HT-29 (cell line): Measurements from ENCODE around the gene BMERB1. TPM values are rescaled to one million over a fixed set of nuclear protein-coding genes. Genes with fewer than 3 reads are reported as not detected.
"Not testable (repeated sequence)": the region's sequence is repeated elsewhere in the genome, so short reads cannot be mapped to it uniquely, and the experiment has no call there.

Experiments
- DNase-seq: peaks from one replicate; pipeline ENCODE4 v3.0.0-alpha.2; 2015; ENCODE audit warnings: low spot score
- total RNA-seq: library from RNA; depleted of rRNA; stranded (reverse); fragments of >200 nt; shearing (Covaris generic); gene quantifications from 2 replicates; pipeline ENCODE4 v1.2.3, GENCODE V29; 2014

The BMERB1 gene
- total RNA-seq, 1 experiment from 2014 or later: 0.61 TPM

- DNase-seq: no peak
Measured at GRCh38 chr16:15553313-15554088, 119.1 kb downstream of the BMERB1 start.

DNA sequence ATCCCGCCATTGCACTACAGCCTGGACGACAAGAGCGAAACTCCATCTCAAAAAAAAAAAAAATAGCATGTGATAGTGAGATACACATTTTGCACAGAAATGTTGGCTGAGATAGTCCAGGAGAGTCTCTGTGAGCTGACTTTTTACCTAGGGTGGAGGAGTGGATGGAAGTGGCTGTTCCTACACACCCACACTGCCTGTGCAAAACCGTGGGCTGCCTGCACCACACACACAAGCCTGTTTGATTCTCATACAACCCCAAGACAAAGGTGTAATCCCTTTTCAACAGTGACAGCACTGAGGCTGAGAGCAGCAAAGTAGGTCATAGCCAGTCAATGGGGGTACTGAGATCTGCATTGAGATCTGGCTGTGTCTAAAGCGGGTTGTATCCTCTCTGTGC, 121.7 kb downstream of the BMERB1 start:
- no peak for DNase-seq

DNA sequence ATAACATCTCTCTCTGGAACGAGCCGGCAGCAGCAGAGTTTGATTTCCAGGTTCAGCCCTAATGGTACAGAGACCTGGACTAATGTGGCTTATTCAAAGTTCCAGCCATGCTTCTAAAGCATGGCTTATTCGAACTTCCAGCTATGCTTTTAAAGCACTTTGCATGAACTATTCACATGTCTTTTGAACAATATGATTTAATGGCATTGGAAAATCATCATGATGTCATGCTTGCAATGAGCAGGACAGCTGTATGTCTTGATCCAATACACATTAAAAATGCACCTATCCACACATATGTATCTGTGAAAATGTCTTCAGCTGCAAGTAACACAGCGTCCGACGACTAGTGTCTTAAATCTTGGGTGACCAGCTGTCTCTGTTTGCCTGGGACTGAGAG, 122.9 kb downstream of the BMERB1 start:
- DNase-seq: no peak

DNA sequence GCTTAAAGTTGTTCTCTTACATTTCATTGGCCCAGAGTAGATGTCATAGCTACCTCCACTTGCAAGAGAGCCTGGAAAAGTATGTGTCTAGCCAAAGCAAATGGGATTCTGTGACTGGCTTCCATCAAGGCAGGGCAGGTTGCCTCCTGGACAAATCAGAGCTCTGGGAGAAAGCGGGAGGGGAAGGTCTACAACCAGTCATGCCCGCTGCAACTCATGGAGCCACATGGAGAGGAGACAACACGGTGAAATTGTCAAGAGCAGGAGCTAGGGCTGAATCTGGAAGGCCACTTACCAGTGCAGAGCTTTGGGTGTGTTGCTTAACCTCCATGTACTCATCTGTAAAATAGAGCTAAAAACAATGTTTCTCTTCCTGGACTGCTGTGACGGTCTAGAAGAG, 124.8 kb downstream of the BMERB1 start:
- DNase-seq: no peak

GRCh38 chr16:15564604-15565339, 130.4 kb downstream of the BMERB1 start:
- DNase-seq: no peak

DNA sequence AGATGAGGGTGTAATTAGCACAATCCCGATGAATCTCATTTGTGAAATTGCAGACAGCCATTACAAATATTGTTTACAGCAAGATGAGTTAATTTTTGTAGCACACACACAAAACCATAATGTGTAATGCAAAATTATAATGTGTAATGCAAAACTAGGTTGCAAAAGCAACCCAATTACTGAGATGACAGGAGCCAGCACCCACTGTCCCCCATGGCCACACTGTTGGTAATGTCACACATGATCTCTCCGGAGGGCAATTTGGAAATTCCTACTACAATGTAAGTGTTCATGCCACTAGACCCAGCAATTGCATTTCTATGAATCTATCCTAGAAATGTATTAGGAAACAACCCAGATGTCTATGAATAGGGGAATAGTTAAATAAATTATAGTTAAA, 131.7 kb downstream of the BMERB1 start:
- no peak for DNase-seq

DNA sequence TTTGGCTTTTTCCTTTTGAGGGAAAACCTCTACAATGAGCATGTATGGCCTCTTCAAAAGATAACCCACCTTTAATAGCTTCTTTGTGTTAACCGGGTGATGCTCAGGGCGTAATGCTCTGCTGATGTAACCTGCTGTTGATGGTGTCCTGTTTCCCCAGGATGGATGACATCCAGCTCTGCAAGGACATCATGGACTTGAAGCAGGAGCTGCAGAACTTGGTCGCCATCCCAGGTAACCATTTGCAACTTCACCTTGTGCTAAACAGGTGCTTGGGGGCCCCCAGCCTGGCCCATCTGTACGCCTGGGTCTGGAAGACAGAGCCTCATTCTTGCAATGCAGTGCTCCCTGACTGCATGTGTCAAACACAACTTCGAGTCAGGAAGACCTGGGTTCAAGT, 133.4 kb downstream of the BMERB1 start:
- no peak for DNase-seq

- DNase-seq: not testable (repeated sequence)
Measured at GRCh38 chr16:15570666-15571065, 136.3 kb downstream of the BMERB1 start.

GRCh38 chr16:15571557-15571956, 137.2 kb downstream of the BMERB1 start:
- no peak for DNase-seq

GRCh38 chr16:15572329-15573001, 138.1 kb downstream of the BMERB1 start:
- DNase-seq: no peak

DNA sequence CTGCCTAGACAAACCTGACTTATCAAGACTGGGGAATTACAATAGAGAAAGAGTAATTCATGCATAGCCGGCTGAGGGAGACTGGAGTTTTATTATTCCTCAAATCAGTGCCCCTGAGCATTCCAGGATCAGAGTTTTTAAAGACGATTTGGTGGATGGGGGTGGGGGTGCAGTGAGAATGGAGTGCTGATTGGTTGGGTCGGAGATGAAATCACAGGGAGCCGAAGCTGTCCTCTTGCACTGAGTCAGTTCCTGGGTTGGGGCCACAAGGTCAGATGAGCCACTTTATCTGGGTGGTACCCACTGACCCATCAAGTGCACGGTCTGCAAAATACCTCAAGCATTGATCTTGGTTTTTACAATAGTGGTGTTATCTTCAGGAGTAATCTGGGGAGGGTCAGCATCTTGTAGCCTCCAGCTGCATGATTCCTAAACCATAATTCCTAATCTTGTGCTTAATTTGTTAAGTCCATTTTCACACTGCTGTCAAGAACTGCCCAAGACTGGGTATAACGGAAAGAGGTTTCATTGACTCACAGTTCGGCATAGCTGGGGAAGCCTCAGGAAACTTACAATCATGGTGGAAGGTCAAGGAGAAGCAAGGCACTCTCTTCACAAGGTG, 139.0 kb downstream of the BMERB1 start:
- DNase-seq: no peak

- not testable (repeated sequence) for DNase-seq
Measured at GRCh38 chr16:15573896-15574613, 139.7 kb downstream of the BMERB1 start.

GRCh38 chr16:15574614-15574948, 140.2 kb downstream of the BMERB1 start:
- DNase-seq: no peak

DNA sequence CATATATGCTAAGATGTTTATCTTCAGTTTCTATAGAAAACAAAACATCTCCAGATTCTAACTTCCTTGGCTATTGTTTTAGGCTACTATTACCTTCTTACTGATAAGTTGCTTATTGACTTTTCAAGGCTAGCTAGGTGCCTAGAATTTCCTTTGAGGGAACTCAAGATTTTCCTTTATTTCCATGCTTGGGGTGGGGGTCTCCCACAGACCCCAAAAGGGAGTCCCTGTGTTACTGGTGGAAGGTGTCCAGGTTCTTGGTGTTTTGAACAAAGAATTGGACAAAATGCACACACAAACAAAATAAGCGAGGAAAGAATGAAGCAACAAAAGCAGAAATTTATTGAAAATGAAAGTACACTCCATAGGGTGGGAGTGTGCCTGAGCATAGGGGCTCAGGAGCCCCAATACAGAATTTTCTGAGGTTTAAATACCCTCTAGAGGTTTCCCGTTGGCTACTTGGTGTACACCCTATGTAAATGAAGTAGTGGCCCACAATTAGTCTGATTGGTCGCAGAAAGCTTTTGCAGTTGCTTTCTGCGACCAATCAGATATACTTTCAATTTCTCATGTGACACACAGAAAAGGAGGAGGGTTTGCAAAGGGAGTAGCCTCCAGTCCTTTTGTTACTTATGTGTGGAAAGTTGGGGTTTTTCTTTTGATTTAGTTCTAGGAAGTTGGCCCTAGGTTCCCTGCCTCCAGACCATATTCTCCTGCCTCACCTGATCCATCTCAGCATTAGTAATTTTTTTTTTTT, 141.1 kb downstream of the BMERB1 start:
- no peak for DNase-seq

GRCh38 chr16:15576960-15577958, 142.9 kb downstream of the BMERB1 start:
- peak; percentile 98 for DNase-seq

DNA sequence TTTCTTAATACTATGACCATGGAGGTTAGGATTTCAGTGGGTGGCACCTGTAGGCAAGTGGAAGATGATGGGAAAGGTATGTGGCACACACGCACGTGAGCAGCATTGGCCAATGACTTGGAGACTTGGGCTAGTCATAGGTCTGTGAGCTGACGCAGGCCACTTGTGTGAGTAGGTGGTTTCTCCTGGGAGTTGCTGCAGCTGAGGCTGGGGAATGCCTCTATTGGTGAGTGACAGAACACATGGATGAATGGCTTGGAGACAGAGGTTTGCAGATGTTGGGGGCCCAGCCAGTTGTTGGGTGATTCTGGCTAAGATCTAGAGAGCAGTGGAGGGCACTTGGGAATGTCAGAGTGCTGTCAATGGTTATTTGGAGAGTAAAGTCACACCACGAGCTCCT, 144.4 kb downstream of the BMERB1 start:
- no peak for DNase-seq

DNA sequence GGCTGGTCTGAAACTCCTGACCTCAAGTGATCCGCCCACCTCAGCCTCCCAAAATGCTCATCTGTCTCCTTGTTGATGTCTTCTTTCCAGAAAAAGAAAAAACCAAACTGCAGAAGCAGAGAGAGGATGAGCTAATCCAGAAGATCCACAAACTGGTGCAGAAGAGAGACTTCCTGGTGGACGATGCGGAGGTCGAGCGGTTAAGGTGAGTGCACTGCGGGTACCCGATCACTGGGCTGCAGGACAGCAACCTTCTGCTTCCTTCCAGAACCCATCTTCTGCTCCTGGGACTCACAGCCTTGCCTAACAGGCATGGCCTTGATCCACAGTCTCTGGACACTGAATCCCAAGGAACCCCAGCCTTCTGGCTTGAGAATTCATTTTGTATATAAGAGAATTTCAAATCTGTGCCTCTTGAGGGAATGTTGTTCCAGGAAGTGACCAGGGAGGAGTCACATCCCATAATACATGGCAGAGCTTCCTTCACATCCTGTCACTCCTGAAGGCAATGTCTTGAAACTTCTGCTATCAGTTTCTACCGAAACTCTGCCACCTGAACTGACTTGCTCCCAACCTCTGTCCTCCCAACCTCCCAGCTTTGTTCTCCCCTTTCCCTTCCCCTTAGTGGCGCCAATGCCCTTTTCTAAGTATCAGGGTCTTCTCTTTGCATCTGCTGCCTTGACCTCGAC, 146.9 kb downstream of the BMERB1 start:
- DNase-seq: peak; percentile 19

DNA sequence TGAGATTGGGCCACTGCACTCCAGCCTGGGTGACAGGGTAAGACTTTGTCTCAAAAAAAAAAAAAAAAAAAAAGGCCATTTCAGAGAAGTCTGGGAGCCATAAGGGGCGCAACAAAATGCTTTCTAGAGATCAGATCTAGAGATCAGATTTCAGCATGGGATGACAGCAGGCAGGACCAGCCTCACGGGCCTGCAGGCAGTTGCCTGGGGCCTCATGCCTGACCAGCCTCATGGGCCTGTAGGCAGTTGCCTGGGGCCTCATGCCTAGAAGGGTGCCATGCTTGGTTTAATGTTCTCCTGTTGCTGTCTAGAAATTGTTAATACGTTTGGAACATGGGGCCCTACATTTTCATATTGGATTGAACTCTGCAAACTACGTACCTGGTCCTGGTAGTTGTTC, 149.1 kb downstream of the BMERB1 start:
- DNase-seq: no peak

DNA sequence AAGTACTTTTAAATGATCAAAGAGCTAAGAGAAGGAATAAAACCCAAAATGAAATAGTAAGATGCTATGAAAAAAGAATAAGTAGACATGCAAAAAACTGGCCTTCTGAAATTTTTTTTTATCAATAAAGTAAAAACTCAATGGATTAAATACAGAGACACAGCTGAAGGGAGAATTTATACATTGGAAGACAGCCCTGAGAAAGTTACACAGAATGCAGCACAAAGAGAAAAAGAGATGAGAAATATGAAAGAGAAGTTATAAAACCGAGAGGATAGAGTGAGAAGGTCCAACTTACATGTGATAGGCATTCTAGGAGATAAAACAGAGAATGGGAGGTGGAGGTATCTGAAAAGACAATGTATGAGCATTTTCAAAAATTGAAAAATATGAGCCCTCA, 151.6 kb downstream of the BMERB1 start:
- no peak for DNase-seq
